CD8-positive, alpha-beta memory T cell (primary cell): Measurements from ENCODE around the gene C1orf116. TPM values are rescaled to one million over a fixed set of nuclear protein-coding genes. Genes with fewer than 3 reads are reported as not detected.

Experiments used
- CTCF ChIA-PET: fragments of 350-600 bp; sonication (Branson Sonifier 250); formaldehyde crosslinking; loops from one replicate; lab custom pipeline; 2021; ENCODE audit warnings: antibody characterized with exemption; lab: Charles Lee
- POLR2A ChIA-PET: fragments of 350-600 bp; sonication (Branson Sonifier 250); formaldehyde crosslinking; loops from one replicate; lab custom pipeline; 2021; ENCODE audit warnings: antibody characterized with exemption; lab: Charles Lee
- DNase-seq, 5 donors: peaks; one replicate each; pipeline versions ENCODE4 v3.0.0 to v3.0.0-alpha.2; 2020 to 2022; ENCODE audit warnings: mixed read lengths in 1 of 5
- H3K27ac ChIP-seq: one replicate; pipeline ENCODE4 v1.7.0; 2013; ENCODE audit warnings: low read depth, mild to moderate bottlenecking, low read length, moderate library complexity
- H3K27me3 ChIP-seq: 2 replicates; pipeline ENCODE4 v1.7.0; 2013; ENCODE audit warnings: low read length, mild to moderate bottlenecking; ENCODE audit not compliant: insufficient read depth, poor library complexity, severe bottlenecking
- H3K36me3 ChIP-seq: 2 replicates; pipeline ENCODE4 v1.7.0; 2013; ENCODE audit warnings: mild to moderate bottlenecking, low read length, moderate library complexity; ENCODE audit not compliant: insufficient read depth
- H3K4me1 ChIP-seq: 2 replicates; pipeline ENCODE4 v1.7.0; 2013; ENCODE audit warnings: mild to moderate bottlenecking, low read length, moderate library complexity; ENCODE audit not compliant: insufficient read depth
- H3K4me3 ChIP-seq: 2 replicates; pipeline ENCODE4 v1.7.0; 2013; ENCODE audit warnings: mild to moderate bottlenecking, low read length
- H3K9me3 ChIP-seq: 2 replicates; pipeline ENCODE4 v1.7.0; 2013; ENCODE audit warnings: mild to moderate bottlenecking, low read length
- H3K27ac Mint-ChIP-seq, 8 donors: one replicate each; pipeline ENCODE4 v1.8.0; 2020 to 2021; ENCODE audit warnings: mixed read lengths in 8 of 8, mild to moderate bottlenecking in 6 of 8, inconsistent platforms in 3 of 8, moderate library complexity in 3 of 8
- H3K27me3 Mint-ChIP-seq, 2 donors: one replicate each; pipeline ENCODE4 v1.8.0; 2020 to 2021; ENCODE audit warnings: mixed read lengths in 2 of 2, mild to moderate bottlenecking in 1 of 2, moderate library complexity in 1 of 2
- H3K36me3 Mint-ChIP-seq, 3 donors: one replicate each; pipeline ENCODE4 v1.8.0; 2020 to 2021; ENCODE audit warnings: mixed read lengths in 3 of 3, inconsistent platforms in 1 of 3, mild to moderate bottlenecking in 1 of 3
- H3K4me1 Mint-ChIP-seq, 3 donors: one replicate each; pipeline ENCODE4 v1.8.0; 2020 to 2021; ENCODE audit warnings: mixed read lengths in 3 of 3, inconsistent platforms in 1 of 3, mild to moderate bottlenecking in 1 of 3
- H3K4me3 Mint-ChIP-seq, 7 donors: one replicate each; pipeline ENCODE4 v1.8.0; 2020 to 2021; ENCODE audit warnings: mixed read lengths in 7 of 7, mild to moderate bottlenecking in 6 of 7, moderate library complexity in 4 of 7, inconsistent platforms in 2 of 7
- H3K9me3 Mint-ChIP-seq, 5 donors: one replicate each; pipeline ENCODE4 v1.8.0; 2020 to 2022; ENCODE audit warnings: mixed read lengths in 5 of 5, mild to moderate bottlenecking in 3 of 5, moderate library complexity in 2 of 5, inconsistent platforms in 1 of 5
- polyA plus RNA-seq: library from polyadenylated mRNA; unstranded; fragments of 300-500 nt; fragmentation: Illumina TruSeq; gene quantifications from one replicate; pipeline ENCODE4 v1.2.3, GENCODE V29; 2021
- total RNA-seq, 2 experiments: library from RNA; stranded (reverse); gene quantifications; one replicate each; pipeline ENCODE4 v1.2.3, GENCODE V29; 2021

C1orf116 gene
- total and polyA plus RNA-seq, 3 experiments from 2014 or later, result not detected

DNA sequence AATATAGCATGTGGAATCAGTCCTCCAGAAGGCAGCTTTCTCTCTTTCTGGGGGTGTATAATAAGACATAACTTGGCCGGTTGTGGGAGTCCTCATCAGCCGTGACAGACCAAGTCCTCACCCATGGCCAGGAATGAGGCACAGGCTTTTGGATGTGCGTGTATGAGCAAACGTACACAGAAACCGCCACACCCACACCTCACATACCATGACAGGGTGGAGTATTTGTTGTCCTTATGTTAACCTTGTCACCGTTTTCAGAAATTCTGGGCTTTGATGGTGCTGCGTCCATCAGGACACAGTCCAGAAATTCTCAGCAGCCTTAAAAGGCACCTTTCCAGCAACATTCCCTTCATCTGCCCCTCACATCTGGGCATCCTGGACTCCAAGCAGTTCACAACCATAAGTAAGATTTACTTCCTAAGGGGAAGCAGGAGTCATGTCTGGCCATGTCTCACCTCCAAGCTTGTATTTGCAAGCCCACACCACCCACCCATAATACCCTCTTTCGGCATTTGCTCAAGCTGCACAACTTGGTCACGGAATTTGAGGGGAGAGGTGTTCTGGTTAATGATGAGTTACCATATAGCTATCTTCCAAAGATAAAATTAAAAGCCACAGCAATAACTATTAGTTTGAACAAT lies 12.4 kb downstream of the C1orf116 start:
- ChIA-PET CTCF (no interaction called here), POLR2A (no interaction called here)
- Mint-ChIP-seq H3K27me3 (peaks cover 26 to 48% of the 10 kb centered on the region in 2 donors), H3K9me3 (no peaks in the 10 kb centered on the region), H3K4me1 (no peaks in the 10 kb centered on the region), H3K27ac (no peak overlapping the region), H3K36me3 (no peaks in the 10 kb centered on the region), H3K4me3 (no peak overlapping the region)
- Histone ChIP-seq H3K9me3 (no peaks in the 10 kb centered on the region), H3K27me3 (peaks cover 4% of the 10 kb centered on the region), H3K4me1 (no peaks in the 10 kb centered on the region), H3K4me3 (no peak overlapping the region), H3K36me3 (no peaks in the 10 kb centered on the region), H3K27ac (peak overlapping the region; percentile 76)
- no peak for DNase-seq

DNA sequence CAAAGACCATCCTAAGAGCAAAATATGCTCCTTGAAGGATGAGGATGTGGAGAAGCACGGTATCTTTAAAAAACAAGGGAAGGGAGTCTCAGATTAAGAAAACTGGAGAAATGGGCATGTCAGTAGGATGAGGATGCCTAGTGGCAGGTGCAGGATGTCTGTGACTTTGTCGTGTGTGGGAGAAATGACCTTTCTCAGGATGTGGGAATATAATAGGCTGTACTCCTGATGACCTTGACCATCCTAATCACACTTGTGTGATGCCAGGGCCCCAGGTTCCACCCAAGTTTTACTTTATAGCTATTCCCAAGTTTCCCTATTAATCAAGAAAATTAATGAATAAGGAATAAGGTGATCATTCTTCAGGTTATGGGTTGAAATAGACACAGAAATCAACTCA lies 12.9 kb downstream of the C1orf116 start:
- POLR2A ChIA-PET, result no interaction called here
- DNase-seq, result no peak
- Histone ChIP-seq H3K36me3 (no peaks in the 10 kb centered on the region), H3K4me3 (no peak overlapping the region), H3K27me3 (peaks cover 4% of the 10 kb centered on the region), H3K9me3 (no peaks in the 10 kb centered on the region), H3K4me1 (no peaks in the 10 kb centered on the region), H3K27ac (peak overlapping the region; percentile 76)
- Mint-ChIP-seq H3K36me3 (no peaks in the 10 kb centered on the region), H3K9me3 (no peaks in the 10 kb centered on the region), H3K27ac (no peak overlapping the region), H3K4me3 (no peak overlapping the region), H3K27me3 (peaks cover 26 to 53% of the 10 kb centered on the region in 2 donors), H3K4me1 (no peaks in the 10 kb centered on the region)
- CTCF ChIA-PET, result no interaction called here

DNA sequence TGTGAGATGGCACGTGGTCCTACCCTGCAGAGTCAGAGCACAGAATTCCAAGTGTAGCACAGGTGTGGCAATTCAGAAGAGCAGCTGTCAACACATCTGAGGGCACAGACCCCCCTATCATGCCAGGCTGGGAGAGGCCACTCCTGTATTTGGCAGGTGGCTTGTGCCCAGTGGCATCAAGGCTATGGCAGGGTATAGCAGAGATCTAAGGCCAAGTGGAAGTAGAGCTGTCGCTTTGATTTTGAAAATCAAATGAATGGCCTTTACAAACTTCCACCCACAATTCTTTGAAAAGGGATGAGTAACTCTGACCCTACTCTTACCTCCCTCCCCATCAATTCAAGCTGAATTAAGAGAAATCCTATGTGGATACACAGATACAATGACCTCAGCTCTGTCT lies 13.4 kb downstream of the C1orf116 start:
- Mint-ChIP-seq H3K36me3 (no peaks in the 10 kb centered on the region), H3K4me3 (no peak overlapping the region), H3K4me1 (no peaks in the 10 kb centered on the region), H3K9me3 (no peaks in the 10 kb centered on the region), H3K27me3 (peaks cover 22 to 54% of the 10 kb centered on the region in 2 donors), H3K27ac (no peak overlapping the region)
- H3K9me3 ChIP-seq, result no peaks in the 10 kb centered on the region
- DNase-seq, result no peak
- no peaks in the 10 kb centered on the region for H3K4me1 ChIP-seq
- H3K27me3 ChIP-seq, result peaks cover 4% of the 10 kb centered on the region
- ChIA-PET CTCF (no interaction called here), POLR2A (no interaction called here)
- no peak overlapping the region for H3K27ac ChIP-seq
- H3K4me3 ChIP-seq, result no peak overlapping the region
- H3K36me3 ChIP-seq, result no peaks in the 10 kb centered on the region

DNA sequence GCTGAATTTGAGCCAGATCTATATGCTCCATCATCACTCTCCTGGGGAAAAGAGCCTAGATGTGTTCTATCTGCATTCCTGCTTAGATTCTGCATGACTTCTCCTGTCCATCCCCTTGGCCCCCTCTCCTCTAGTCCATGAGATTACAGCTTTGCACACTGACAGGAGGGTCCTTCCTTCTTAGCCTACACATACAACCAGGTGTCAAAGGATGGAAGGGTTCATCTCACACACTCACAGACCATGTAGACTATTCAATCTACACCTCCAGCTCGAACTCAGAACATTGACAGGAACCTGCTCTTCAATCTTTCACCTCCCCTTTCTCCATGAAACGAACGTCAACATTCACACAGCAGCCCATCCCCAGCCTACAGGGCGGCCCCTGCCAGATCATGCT lies 13.8 kb downstream of the C1orf116 start:
- ChIA-PET POLR2A (no interaction called here), CTCF (interaction anchor here (1.5 kb wide), 1 partner anchor 12 kb away, joined by 4 read pairs; no protein-coding TSS in a partner anchor)
- no peak overlapping the region for H3K4me3 ChIP-seq
- peaks cover 4% of the 10 kb centered on the region for H3K27me3 ChIP-seq
- no peaks in the 10 kb centered on the region for H3K36me3 ChIP-seq
- Mint-ChIP-seq H3K36me3 (no peaks in the 10 kb centered on the region), H3K9me3 (no peaks in the 10 kb centered on the region), H3K27me3 (peaks cover 22 to 54% of the 10 kb centered on the region in 2 donors), H3K4me3 (no peak overlapping the region), H3K27ac (no peak overlapping the region), H3K4me1 (no peaks in the 10 kb centered on the region)
- no peaks in the 10 kb centered on the region for H3K4me1 ChIP-seq
- DNase-seq, result no peak
- H3K9me3 ChIP-seq, result no peaks in the 10 kb centered on the region
- no peak overlapping the region for H3K27ac ChIP-seq

DNA sequence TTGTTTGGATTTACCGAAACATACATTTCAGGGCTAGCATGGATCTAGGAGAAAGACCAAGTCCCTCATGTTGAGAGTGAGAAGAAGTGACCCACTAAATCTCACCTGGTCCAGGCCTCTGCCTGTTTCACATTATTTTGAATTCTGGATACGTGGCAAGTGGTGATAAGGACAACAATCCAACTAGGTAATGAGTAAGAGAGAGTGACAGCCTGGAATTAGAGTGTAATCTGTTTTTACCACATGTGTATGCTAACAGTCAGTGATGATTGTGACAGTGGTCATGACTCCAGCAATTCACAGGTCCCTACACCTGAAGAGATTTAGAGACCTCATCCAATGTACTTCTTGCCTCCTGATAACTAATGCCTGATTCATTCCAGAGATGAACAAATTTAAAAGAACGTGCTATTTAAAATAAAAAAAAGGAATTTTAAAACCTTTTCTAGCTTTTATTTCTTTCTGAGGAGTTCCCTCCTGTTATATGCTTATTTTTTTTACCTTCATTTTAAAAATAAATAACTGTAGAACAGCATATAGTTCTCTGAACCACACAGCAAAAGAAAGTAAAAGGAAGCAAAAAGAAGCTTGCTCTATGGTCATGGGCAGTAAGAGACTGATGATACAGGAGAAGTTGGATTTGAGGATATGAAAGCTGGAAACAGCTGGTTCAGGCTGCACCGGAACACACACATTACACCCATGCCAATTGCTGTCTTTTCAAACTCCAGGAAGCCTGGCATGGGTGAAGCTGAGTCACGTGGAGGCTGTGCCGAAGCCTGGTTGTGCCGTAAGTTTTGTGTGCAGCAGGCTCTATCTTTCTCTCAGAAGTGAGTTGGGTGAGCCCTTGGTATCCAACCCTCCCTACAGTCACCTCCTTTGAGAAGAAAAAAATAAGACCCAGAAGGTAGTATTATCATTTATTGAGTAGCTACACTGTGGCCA lies 14.7 kb downstream of the C1orf116 start:
- no peak overlapping the region for H3K27ac ChIP-seq
- POLR2A ChIA-PET, result no interaction called here

DNA sequence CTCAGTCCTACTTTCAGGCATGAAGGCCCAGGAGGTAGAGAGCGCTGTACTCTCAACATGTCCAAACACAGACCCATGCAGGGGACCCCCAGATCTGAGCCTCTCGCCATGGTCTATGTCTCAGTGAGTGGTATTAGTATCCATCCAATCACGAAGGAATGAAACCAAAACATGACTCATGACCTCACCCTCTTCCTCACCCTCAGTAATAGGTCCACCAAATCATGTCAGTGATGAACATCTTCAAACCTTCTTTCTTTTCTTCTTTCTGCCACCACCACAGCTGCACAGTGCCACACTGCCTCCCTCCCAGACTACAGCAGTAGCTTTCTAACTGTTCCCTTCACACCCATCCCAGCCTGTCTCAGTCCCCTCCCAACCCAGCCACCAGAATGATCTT lies 16.8 kb downstream of the C1orf116 start:
- H3K36me3 Mint-ChIP-seq, result peaks cover 0 to 2% (median 0%) of the 10 kb centered on the region in 3 donors
- Histone ChIP-seq H3K27ac (no peak overlapping the region), H3K27me3 (no peaks in the 10 kb centered on the region), H3K36me3 (no peaks in the 10 kb centered on the region), H3K9me3 (no peaks in the 10 kb centered on the region), H3K4me3 (no peak overlapping the region), H3K4me1 (no peaks in the 10 kb centered on the region)
- H3K27me3 Mint-ChIP-seq, result peaks cover 24 to 60% of the 10 kb centered on the region in 2 donors
- H3K9me3 Mint-ChIP-seq, result no peaks in the 10 kb centered on the region
- H3K4me3 Mint-ChIP-seq, result no peak overlapping the region
- ChIA-PET POLR2A (no interaction called here), CTCF (interaction anchor here (1.0 kb wide), 1 partner anchor 9 kb away, joined by 3 read pairs; no protein-coding TSS in a partner anchor)
- no peak overlapping the region for H3K27ac Mint-ChIP-seq
- DNase-seq, result no peak
- no peaks in the 10 kb centered on the region for H3K4me1 Mint-ChIP-seq

More for the DNA sequence above, 14.7 kb downstream of the C1orf116 start:
- no peak for DNase-seq
- H3K4me1 ChIP-seq, result no peaks in the 10 kb centered on the region
- no peak overlapping the region for H3K27ac Mint-ChIP-seq
- H3K9me3 ChIP-seq, result no peaks in the 10 kb centered on the region
- CTCF ChIA-PET, result interaction anchor here (1.5 kb wide), 1 partner anchor 11 kb away, joined by 4 read pairs; no protein-coding TSS in a partner anchor
- H3K4me3 Mint-ChIP-seq, result no peak overlapping the region
- peaks cover 0 to 2% (median 0%) of the 10 kb centered on the region in 3 donors for H3K36me3 Mint-ChIP-seq
- H3K9me3 Mint-ChIP-seq, result no peaks in the 10 kb centered on the region
- H3K4me1 Mint-ChIP-seq, result no peaks in the 10 kb centered on the region
- no peaks in the 10 kb centered on the region for H3K36me3 ChIP-seq
- peaks cover 23 to 55% of the 10 kb centered on the region in 2 donors for H3K27me3 Mint-ChIP-seq
- H3K4me3 ChIP-seq, result no peak overlapping the region
- H3K27me3 ChIP-seq, result peaks cover 4% of the 10 kb centered on the region

DNA sequence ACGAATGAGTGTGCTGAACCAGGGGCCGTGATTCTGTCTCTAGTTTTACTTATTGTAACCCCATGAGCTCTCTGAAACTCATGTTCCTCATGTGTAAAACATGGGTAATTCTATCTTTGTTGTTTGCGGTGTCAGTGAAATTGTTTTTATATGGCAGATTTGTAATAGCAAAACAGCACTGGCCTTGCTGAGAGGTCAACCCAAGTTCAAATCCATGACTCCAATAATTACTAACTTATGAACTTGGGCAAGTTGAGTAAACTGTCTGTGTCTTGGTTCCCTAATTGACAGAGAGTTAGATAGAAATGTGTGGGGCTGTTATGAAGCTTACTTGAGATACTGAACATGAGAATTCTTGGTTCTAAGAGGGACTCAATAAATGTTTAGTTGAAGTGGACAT lies 17.8 kb downstream of the C1orf116 start:
- Mint-ChIP-seq H3K9me3 (no peaks in the 10 kb centered on the region), H3K4me3 (no peak overlapping the region), H3K27ac (no peak overlapping the region), H3K4me1 (no peaks in the 10 kb centered on the region), H3K27me3 (peaks cover 21 to 58% of the 10 kb centered on the region in 2 donors), H3K36me3 (peaks cover 0 to 2% (median 0%) of the 10 kb centered on the region in 3 donors)
- Histone ChIP-seq H3K27me3 (no peaks in the 10 kb centered on the region), H3K27ac (no peak overlapping the region), H3K9me3 (no peaks in the 10 kb centered on the region), H3K36me3 (no peaks in the 10 kb centered on the region), H3K4me1 (no peaks in the 10 kb centered on the region), H3K4me3 (no peak overlapping the region)
- DNase-seq, result no peak
- ChIA-PET CTCF (interaction anchor here (2.4 kb wide), 1 partner anchor 10 kb away, joined by 9 read pairs; no protein-coding TSS in a partner anchor), POLR2A (no interaction called here)
